Measurements from ENCODE around the gene BMP6. TPM values are rescaled to one million over a fixed set of nuclear protein-coding genes. Genes with fewer than 3 reads are reported as not detected.

BMP6 gene
- total and polyA plus RNA-seq, 2 experiments from 2014 or later = 0.84 to 2.8 TPM

- Histone ChIP-seq H3K27me3 (ENCODE audit: insufficient read depth) (no peaks in the 10 kb centered on the region), H3K27ac (ENCODE audit: low read depth) (no peak overlapping the region), H3K36me3 (ENCODE audit: insufficient read depth) (no peaks in the 10 kb centered on the region), H3K4me2 (no peak overlapping the region), H3K4me1 (ENCODE audit: insufficient read depth) (no peaks in the 10 kb centered on the region), H3K9me2 (ENCODE audit: insufficient read depth) (no peaks in the 10 kb centered on the region), H3F3A (replicated peaks; ENCODE audit: low read depth) (no peaks in the 10 kb centered on the region), H3K79me2 (replicated peaks; ENCODE audit: insufficient read depth) (no peaks in the 10 kb centered on the region), H2AFZ (no peak overlapping the region), H4K20me1 (replicated peaks; ENCODE audit: insufficient read depth) (no peaks in the 10 kb centered on the region), H3K4me3 (no peak overlapping the region)
- no peaks in the 10 kb centered on the region for H3K9me3 Mint-ChIP-seq
- H3K4me3 Mint-ChIP-seq = no peak overlapping the region
- no peaks in the 10 kb centered on the region for H3K4me1 Mint-ChIP-seq
- H3K27ac Mint-ChIP-seq = no peak overlapping the region
- TF ChIP-seq JUNB (IDR thresholded peaks at IDR 0.05; ENCODE audit: unreplicated experiment) (no peak), ZNF114 (CRISPR knock-in tag; IDR thresholded peaks at IDR 0.05) (no peak), NANOG (IDR thresholded peaks at IDR 0.05; ENCODE audit: borderline replicate concordance) (no peak), CREB1 (CRISPR knock-in tag; IDR thresholded peaks at IDR 0.05; ENCODE audit: low read depth) (no peak), ZNF331 (CRISPR knock-in tag; IDR thresholded peaks at IDR 0.05; ENCODE audit: low read depth) (no peak)
- H3K27me3 Mint-ChIP-seq (ENCODE audit: insufficient read depth, low read depth, poor library complexity) = no peaks in the 10 kb centered on the region
- ATAC-seq (no peak), DNase-seq (ENCODE audit: low spot score) (no peak)
- no peaks in the 10 kb centered on the region for H3K36me3 Mint-ChIP-seq (ENCODE audit: low read depth)
These were observed 93.6 kb downstream of the BMP6 start for GRCh38 chr6:7819431-7820015.

- Mint-ChIP-seq H3K4me3 (no peak overlapping the region), H3K27ac (no peak overlapping the region), H3K9me3 (no peaks in the 10 kb centered on the region), H3K36me3 (ENCODE audit: low read depth) (no peaks in the 10 kb centered on the region), H3K27me3 (ENCODE audit: insufficient read depth, low read depth, poor library complexity) (no peaks in the 10 kb centered on the region), H3K4me1 (no peaks in the 10 kb centered on the region)
- H3K4me1 ChIP-seq (ENCODE audit: insufficient read depth) = no peaks in the 10 kb centered on the region
- H3K79me2 ChIP-seq (replicated peaks; ENCODE audit: insufficient read depth) = no peaks in the 10 kb centered on the region
- ATAC-seq (no peak), DNase-seq (ENCODE audit: low spot score) (no peak)
- H2AFZ ChIP-seq = no peak overlapping the region
- H3K9me2 ChIP-seq (ENCODE audit: insufficient read depth) = no peaks in the 10 kb centered on the region
- no peaks in the 10 kb centered on the region for H3F3A ChIP-seq (replicated peaks; ENCODE audit: low read depth)
- TF ChIP-seq ZNF331 (CRISPR knock-in tag; IDR thresholded peaks at IDR 0.05; ENCODE audit: low read depth) (no peak), EZH2 (IDR thresholded peaks at IDR 0.05; ENCODE audit: low read depth, unreplicated experiment) (no peak), POLR2AphosphoS5 (IDR thresholded peaks at IDR 0.05; ENCODE audit: low read depth) (no peak), EZH2phosphoT487 (IDR thresholded peaks at IDR 0.05; ENCODE audit: unreplicated experiment) (no peak)
- no peak overlapping the region for H3K27ac ChIP-seq (ENCODE audit: low read depth)
- no peak overlapping the region for H3K4me3 ChIP-seq
- H3K36me3 ChIP-seq (ENCODE audit: insufficient read depth) = no peaks in the 10 kb centered on the region
- H4K20me1 ChIP-seq (replicated peaks; ENCODE audit: insufficient read depth) = no peaks in the 10 kb centered on the region
- H3K27me3 ChIP-seq (ENCODE audit: insufficient read depth) = no peaks in the 10 kb centered on the region
- no peak overlapping the region for H3K4me2 ChIP-seq
These were observed 94.5 kb downstream of the BMP6 start for GRCh38 chr6:7820288-7820835.

DNA sequence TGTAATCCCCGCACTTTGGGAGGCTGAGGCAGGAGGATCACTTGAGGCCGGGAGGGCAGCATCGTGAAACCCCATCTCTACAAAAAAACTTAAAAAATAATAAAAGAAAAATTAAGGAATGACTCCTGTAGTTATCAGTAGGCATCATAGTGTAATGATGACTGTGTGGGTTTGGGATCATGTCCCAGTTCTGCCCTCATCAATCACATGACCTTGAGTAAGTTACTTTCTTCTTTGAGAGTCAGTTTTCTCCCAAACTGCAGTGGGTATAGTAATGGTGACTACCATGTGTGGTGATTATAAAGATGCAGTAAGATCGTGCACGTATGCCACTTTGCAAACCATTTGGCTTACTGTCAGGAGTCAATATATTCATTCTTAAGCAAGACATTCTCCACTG, 95.5 kb downstream of the BMP6 start:
- Histone ChIP-seq H2AFZ (no peak overlapping the region), H3F3A (replicated peaks; ENCODE audit: low read depth) (no peaks in the 10 kb centered on the region), H3K4me3 (no peak overlapping the region), H3K9me2 (ENCODE audit: insufficient read depth) (no peaks in the 10 kb centered on the region), H3K79me2 (replicated peaks; ENCODE audit: insufficient read depth) (no peaks in the 10 kb centered on the region), H3K27ac (ENCODE audit: low read depth) (no peak overlapping the region), H3K36me3 (ENCODE audit: insufficient read depth) (no peaks in the 10 kb centered on the region), H3K4me1 (ENCODE audit: insufficient read depth) (0 out of 2 replicates have a peak, but pooled peaks cover 1% of the 10 kb centered on the region), H4K20me1 (replicated peaks; ENCODE audit: insufficient read depth) (no peaks in the 10 kb centered on the region), H3K4me2 (no peak overlapping the region), H3K27me3 (ENCODE audit: insufficient read depth) (no peaks in the 10 kb centered on the region)
- Mint-ChIP-seq H3K4me3 (no peak overlapping the region), H3K27ac (no peak overlapping the region), H3K36me3 (ENCODE audit: low read depth) (no peaks in the 10 kb centered on the region), H3K9me3 (no peaks in the 10 kb centered on the region), H3K27me3 (ENCODE audit: insufficient read depth, low read depth, poor library complexity) (no peaks in the 10 kb centered on the region), H3K4me1 (peaks cover 5% of the 10 kb centered on the region)
- ATAC-seq = no peak
- no peak for DNase-seq (ENCODE audit: low spot score)
- TF ChIP-seq POLR2AphosphoS5 (IDR thresholded peaks at IDR 0.05; ENCODE audit: low read depth) = no peak
- TF ChIP-seq, protein P1, sequence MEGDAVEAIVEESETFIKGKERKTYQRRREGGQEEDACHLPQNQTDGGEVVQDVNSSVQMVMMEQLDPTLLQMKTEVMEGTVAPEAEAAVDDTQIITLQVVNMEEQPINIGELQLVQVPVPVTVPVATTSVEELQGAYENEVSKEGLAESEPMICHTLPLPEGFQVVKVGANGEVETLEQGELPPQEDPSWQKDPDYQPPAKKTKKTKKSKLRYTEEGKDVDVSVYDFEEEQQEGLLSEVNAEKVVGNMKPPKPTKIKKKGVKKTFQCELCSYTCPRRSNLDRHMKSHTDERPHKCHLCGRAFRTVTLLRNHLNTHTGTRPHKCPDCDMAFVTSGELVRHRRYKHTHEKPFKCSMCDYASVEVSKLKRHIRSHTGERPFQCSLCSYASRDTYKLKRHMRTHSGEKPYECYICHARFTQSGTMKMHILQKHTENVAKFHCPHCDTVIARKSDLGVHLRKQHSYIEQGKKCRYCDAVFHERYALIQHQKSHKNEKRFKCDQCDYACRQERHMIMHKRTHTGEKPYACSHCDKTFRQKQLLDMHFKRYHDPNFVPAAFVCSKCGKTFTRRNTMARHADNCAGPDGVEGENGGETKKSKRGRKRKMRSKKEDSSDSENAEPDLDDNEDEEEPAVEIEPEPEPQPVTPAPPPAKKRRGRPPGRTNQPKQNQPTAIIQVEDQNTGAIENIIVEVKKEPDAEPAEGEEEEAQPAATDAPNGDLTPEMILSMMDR (conservative IDR thresholded peaks at IDR 0.05; ENCODE audit: low read depth in 2 of 2) = no peak
- TF ChIP-seq EZH2 (IDR thresholded peaks at IDR 0.05; ENCODE audit: low read depth, unreplicated experiment) = no peak
- TF ChIP-seq STAT1 (IDR thresholded peaks at IDR 0.05; ENCODE audit: unreplicated experiment) = no peak
- TF ChIP-seq EZH2phosphoT487 (IDR thresholded peaks at IDR 0.05; ENCODE audit: unreplicated experiment) = no peak
- TF ChIP-seq, protein P2, sequence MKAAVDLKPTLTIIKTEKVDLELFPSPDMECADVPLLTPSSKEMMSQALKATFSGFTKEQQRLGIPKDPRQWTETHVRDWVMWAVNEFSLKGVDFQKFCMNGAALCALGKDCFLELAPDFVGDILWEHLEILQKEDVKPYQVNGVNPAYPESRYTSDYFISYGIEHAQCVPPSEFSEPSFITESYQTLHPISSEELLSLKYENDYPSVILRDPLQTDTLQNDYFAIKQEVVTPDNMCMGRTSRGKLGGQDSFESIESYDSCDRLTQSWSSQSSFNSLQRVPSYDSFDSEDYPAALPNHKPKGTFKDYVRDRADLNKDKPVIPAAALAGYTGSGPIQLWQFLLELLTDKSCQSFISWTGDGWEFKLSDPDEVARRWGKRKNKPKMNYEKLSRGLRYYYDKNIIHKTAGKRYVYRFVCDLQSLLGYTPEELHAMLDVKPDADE (IDR thresholded peaks at IDR 0.05) = no peak
- TF ChIP-seq NANOG (IDR thresholded peaks at IDR 0.05; ENCODE audit: borderline replicate concordance) = no peak
- TF ChIP-seq ZNF331 (CRISPR knock-in tag; IDR thresholded peaks at IDR 0.05; ENCODE audit: low read depth) = no peak
- no peak for TF ChIP-seq ZNF114 (CRISPR knock-in tag; IDR thresholded peaks at IDR 0.05)
